ENCODE measurements around the gene RFTN1. TPM values are rescaled to one million over a fixed set of nuclear protein-coding genes. Genes with fewer than 3 reads are reported as not detected.

RFTN1 gene
- total RNA-seq, 2 experiments from 2014 or later: 81.8 to 152 TPM

DNA sequence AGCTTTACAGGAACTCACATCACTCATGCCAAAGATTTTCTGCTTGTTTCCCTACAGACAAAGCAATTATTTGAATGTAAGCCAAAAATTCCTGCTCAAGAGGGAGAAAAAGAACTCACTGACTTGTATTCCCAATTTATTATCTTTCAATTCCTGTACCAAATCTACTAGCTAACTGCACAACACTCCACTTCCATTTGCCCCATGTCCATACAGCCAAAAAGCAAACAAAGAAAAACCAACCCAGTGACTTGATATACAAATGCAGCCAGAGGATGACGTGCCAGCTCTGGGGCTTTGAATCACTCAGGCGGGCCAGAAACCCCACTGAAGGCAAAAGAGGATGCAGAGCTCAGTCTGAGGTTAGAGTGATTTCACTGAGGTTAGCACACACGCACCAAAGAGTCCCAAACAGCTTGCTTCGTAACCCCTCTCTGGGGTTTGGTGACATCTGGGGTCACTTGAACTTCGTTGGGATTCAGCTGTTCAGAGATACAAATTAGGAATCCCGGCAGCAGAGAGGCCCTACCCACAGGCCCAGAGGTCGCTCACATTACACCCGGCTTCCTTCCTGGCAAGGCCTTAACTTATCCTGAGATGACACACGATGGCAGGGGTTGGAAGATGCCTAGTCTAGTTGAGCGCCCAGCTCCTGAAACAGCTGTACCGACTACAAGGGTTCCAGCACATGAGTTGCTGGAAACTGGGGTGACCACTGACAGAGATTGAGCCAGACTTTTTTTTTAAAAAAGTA, 1.6 kb downstream of the RFTN1 start:
- Histone ChIP-seq H3K36me3 (ENCODE audit: insufficient read depth, low read length) (peaks cover 40% of the 10 kb centered on the region), H3K27ac (ENCODE audit: low read depth, low read length, poor library complexity, severe bottlenecking) (peak overlapping the region; percentile 93), H3K9me3 (ENCODE audit: low read length) (no peaks in the 10 kb centered on the region), H3K9me2 (ENCODE audit: insufficient read depth, low read length) (no peaks in the 10 kb centered on the region), H3K4me2 (ENCODE audit: low read length) (peak overlapping the region; percentile 87), H3K4me1 (ENCODE audit: insufficient read depth, low read length, poor library complexity, severe bottlenecking) (peaks cover 74% of the 10 kb centered on the region), H3K4me3 (ENCODE audit: low read depth, low read length, poor library complexity, severe bottlenecking) (peak overlapping the region; percentile 92), H2AFZ (ENCODE audit: low read length) (no peak overlapping the region), H4K20me1 (ENCODE audit: insufficient read depth, low read length) (peaks cover 47% of the 10 kb centered on the region), H3K79me2 (ENCODE audit: insufficient read depth, low read depth, low read length) (peaks cover 87% of the 10 kb centered on the region)
- TF ChIP-seq, protein P1, sequence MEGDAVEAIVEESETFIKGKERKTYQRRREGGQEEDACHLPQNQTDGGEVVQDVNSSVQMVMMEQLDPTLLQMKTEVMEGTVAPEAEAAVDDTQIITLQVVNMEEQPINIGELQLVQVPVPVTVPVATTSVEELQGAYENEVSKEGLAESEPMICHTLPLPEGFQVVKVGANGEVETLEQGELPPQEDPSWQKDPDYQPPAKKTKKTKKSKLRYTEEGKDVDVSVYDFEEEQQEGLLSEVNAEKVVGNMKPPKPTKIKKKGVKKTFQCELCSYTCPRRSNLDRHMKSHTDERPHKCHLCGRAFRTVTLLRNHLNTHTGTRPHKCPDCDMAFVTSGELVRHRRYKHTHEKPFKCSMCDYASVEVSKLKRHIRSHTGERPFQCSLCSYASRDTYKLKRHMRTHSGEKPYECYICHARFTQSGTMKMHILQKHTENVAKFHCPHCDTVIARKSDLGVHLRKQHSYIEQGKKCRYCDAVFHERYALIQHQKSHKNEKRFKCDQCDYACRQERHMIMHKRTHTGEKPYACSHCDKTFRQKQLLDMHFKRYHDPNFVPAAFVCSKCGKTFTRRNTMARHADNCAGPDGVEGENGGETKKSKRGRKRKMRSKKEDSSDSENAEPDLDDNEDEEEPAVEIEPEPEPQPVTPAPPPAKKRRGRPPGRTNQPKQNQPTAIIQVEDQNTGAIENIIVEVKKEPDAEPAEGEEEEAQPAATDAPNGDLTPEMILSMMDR (conservative IDR thresholded peaks at IDR 0.05; ENCODE audit: low read length): no peak
- TF ChIP-seq EZH2phosphoT487 (IDR thresholded peaks at IDR 0.05; ENCODE audit: borderline replicate concordance, low read depth, low read length): no peak
- peak; percentile 92 for DNase-seq (ENCODE audit: low spot score)
- intact Hi-C loops (cut with micrococcal nuclease; ENCODE audit: unreplicated experiment): loop anchor here (1.0 to 2.0 kb wide), 4 partner anchors 30 to 135 kb away; no protein-coding TSS in a partner anchor
- BruUV-seq (replicated peaks): TSS peak; percentile 77
- ChIA-PET POLR2A (interaction anchor here (0.6 to 6.8 kb wide), 25 partner anchors 12 to 198 kb away, joined by 3 to 59 read pairs (median 4); no protein-coding TSS in a partner anchor), CTCF (ENCODE audit: unreplicated experiment) (interaction anchor here (0.7 to 1.2 kb wide), 5 partner anchors 12 to 145 kb away, joined by 3 to 4 read pairs (median 3); no protein-coding TSS in a partner anchor)

DNA sequence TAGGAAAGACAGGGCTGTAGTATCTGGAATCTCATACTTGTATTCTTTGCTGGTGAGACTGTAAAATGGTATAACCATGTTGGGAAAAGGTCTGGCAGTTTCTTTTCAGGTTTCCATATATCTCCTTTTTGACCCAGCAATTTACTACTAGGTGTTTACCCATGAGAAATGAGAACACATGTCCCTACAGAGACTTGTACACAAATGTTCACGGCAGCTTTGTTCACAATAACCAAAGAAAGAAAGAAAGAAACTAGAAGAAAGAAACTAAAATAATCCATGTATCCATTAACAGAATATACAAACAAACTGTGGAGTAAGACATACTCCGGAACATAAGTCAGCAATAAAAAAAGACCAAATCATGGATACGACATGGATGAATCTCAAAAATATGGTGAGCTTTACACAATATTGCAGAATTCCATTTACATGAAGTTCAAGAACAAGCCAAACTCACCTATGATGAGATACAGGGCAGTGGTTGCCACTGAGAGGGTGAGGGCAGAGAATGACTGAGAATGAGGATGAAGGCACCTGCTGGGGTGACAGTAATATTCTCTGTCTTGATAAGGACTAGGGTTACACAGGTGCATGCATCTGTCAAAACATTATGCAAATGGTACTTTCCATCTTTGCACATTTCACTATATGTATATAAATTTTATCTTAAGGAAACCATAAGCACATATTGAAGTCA, 2.7 kb downstream of the RFTN1 start:
- peaks cover 50% of the 10 kb centered on the region for H4K20me1 ChIP-seq (ENCODE audit: insufficient read depth, low read length)
- H3K4me1 ChIP-seq (ENCODE audit: insufficient read depth, low read length, poor library complexity, severe bottlenecking): peaks cover 74% of the 10 kb centered on the region
- no peaks in the 10 kb centered on the region for H3K9me2 ChIP-seq (ENCODE audit: insufficient read depth, low read length)
- TF ChIP-seq, protein P1 (conservative IDR thresholded peaks at IDR 0.05; ENCODE audit: low read length): no peak
- no peak for TF ChIP-seq EZH2phosphoT487 (IDR thresholded peaks at IDR 0.05; ENCODE audit: borderline replicate concordance, low read depth, low read length)
- intact Hi-C loops (cut with micrococcal nuclease; ENCODE audit: unreplicated experiment): loop anchor here (1.0 to 2.0 kb wide), 2 partner anchors 28 to 70 kb away; no protein-coding TSS in a partner anchor
- DNase-seq (ENCODE audit: low spot score): peak; percentile 71
- H2AFZ ChIP-seq (ENCODE audit: low read length): no peak overlapping the region
- peak overlapping the region; percentile 93 for H3K27ac ChIP-seq (ENCODE audit: low read depth, low read length, poor library complexity, severe bottlenecking)
- ChIA-PET POLR2A (interaction anchor here (0.6 to 6.8 kb wide), 15 partner anchors 13 to 242 kb away, joined by 3 to 59 read pairs (median 6); no protein-coding TSS in a partner anchor), CTCF (ENCODE audit: unreplicated experiment) (no interaction called here)
- peak overlapping the region; percentile 92 for H3K4me3 ChIP-seq (ENCODE audit: low read depth, low read length, poor library complexity, severe bottlenecking)
- peak overlapping the region; percentile 87 for H3K4me2 ChIP-seq (ENCODE audit: low read length)
- TSS peak; percentile 62 for BruUV-seq (replicated peaks)
- peaks cover 93% of the 10 kb centered on the region for H3K79me2 ChIP-seq (ENCODE audit: insufficient read depth, low read depth, low read length)
- H3K36me3 ChIP-seq (ENCODE audit: insufficient read depth, low read length): peaks cover 51% of the 10 kb centered on the region
- H3K9me3 ChIP-seq (ENCODE audit: low read length): no peaks in the 10 kb centered on the region

Measured in OCI-LY7 (cell line).